ENCODE measurements around the gene PPM1H. TPM values are rescaled to one million over a fixed set of nuclear protein-coding genes. Genes with fewer than 3 reads are reported as not detected.

PPM1H gene
- total and polyA plus RNA-seq, 2 of the 8 experiments (the other 6 are each of a cell fraction or from before 2014, with no cell fraction given) = 16.4 to 36.1 TPM

- TF ChIP-seq CHD2 (IDR thresholded peaks at IDR 0.05; ENCODE audit: low read length) = no peak
- peak; percentile 87 for TF ChIP-seq POLR2AphosphoS5 (IDR thresholded peaks at IDR 0.05; ENCODE audit: low read depth, low read length)
- no peak; the same call in 1 of the 2 replicates for TF ChIP-seq SUZ12 (IDR thresholded peaks at IDR 0.05; ENCODE audit: low read length)
- no peak for TF ChIP-seq NRF1 (IDR thresholded peaks at IDR 0.05; ENCODE audit: low read depth, low read length)
- TF ChIP-seq BCL11A (IDR thresholded peaks at IDR 0.05; ENCODE audit: low read depth in 2 of 2, low read length in 2 of 2) = no peak
- TF ChIP-seq FOSL1 (IDR thresholded peaks at IDR 0.05; ENCODE audit: insufficient read depth, low read depth, low read length) = no peak
- no peak for TF ChIP-seq BRCA1 (IDR thresholded peaks at IDR 0.05; ENCODE audit: low read depth, low read length)
- TF ChIP-seq TCF12 (IDR thresholded peaks at IDR 0.05; ENCODE audit: low read depth, low read length) = no peak
- TF ChIP-seq RBBP5 (IDR thresholded peaks at IDR 0.05; ENCODE audit: borderline replicate concordance, low read depth, low read length) = peak; percentile 55; the same call in 1 of the 2 replicates
- TF ChIP-seq TBP (IDR thresholded peaks at IDR 0.05; ENCODE audit: low read depth, low read length) = peak; percentile 32; the same call in 1 of the 2 replicates
- no peak; the same call in 1 of the 2 replicates for TF ChIP-seq CREB1 (IDR thresholded peaks at IDR 0.05)
- TF ChIP-seq JUND (IDR thresholded peaks at IDR 0.05; ENCODE audit: low read length) = no peak
- no peak for TF ChIP-seq EZH2 (IDR thresholded peaks at IDR 0.05; ENCODE audit: low read depth, low read length, severe bottlenecking)
- no peak for TF ChIP-seq RNF2 (IDR thresholded peaks at IDR 0.05; ENCODE audit: borderline replicate concordance, low read depth, low read length, missing control alignments, poor library complexity, severe bottlenecking)
- TF ChIP-seq POLR2A (IDR thresholded peaks at IDR 0.05; ENCODE audit: control extremely low read depth in 1 of 2, low read depth in 2 of 2, low read length in 2 of 2) = peak; percentile 24 to 49
- TF ChIP-seq SIX5 (IDR thresholded peaks at IDR 0.05; ENCODE audit: low read depth, low read length) = no peak
- no peak for TF ChIP-seq SP2 (IDR thresholded peaks at IDR 0.05; ENCODE audit: low read length)
- no peak for TF ChIP-seq TEAD4 (IDR thresholded peaks at IDR 0.05; ENCODE audit: low read depth, low read length)
- no peak for TF ChIP-seq SAP30 (IDR thresholded peaks at IDR 0.05; ENCODE audit: insufficient read depth, insufficient replicate concordance, low read length)
- no peak for TF ChIP-seq CBX5 (IDR thresholded peaks at IDR 0.05; ENCODE audit: low read depth, low read length)
- TF ChIP-seq RFX5 (IDR thresholded peaks at IDR 0.05; ENCODE audit: borderline replicate concordance, low read depth, low read length) = no peak
- no peak for TF ChIP-seq CEBPB (IDR thresholded peaks at IDR 0.05; ENCODE audit: low read depth, low read length)
- TF ChIP-seq PHF8 (conservative IDR thresholded peaks at IDR 0.05; ENCODE audit: low read depth, low read length) = peak; percentile 61
- peak; percentile 46 to 55 for TF ChIP-seq RAD21 (IDR thresholded peaks at IDR 0.05 in 1 of 2, conservative IDR thresholded peaks at IDR 0.05 in 1 of 2; ENCODE audit: low read depth in 2 of 2, low read length in 2 of 2)
- TF ChIP-seq GABPA (IDR thresholded peaks at IDR 0.05; ENCODE audit: borderline replicate concordance, insufficient read depth, low read length) = no peak
- TF ChIP-seq SRF (IDR thresholded peaks at IDR 0.05; ENCODE audit: low read depth, low read length) = no peak
These were observed 331.7 kb downstream of the PPM1H start (continued) for GRCh38 chr12:62603061-62603810.
